Astrocyte (in vitro differentiated cells and primary cell): ENCODE data around the gene FABP1. TPM values are rescaled to one million over a fixed set of nuclear protein-coding genes. Genes with fewer than 3 reads are reported as not detected.

Experiments
- DNase-seq: peaks from one replicate; pipeline ENCODE4 v3.0.0-alpha.2; 2010; ENCODE audit warnings: low read depth
- FAIRE-seq: peaks from 2 replicates; lab custom pipeline; 2011; peaks lifted over from hg19 to GRCh38; lab: Jason Lieb, UNC
- H2AFZ ChIP-seq: 2 replicates; pipeline ENCODE4 v1.6.0; 2012; ENCODE audit warnings: low read depth, low read length, inconsistent platforms
- H3K27ac ChIP-seq: 2 replicates; pipeline ENCODE4 v1.5.1; 2011; ENCODE audit warnings: low read depth, low read length, inconsistent platforms
- H3K27me3 ChIP-seq: 2 replicates; pipeline ENCODE4 v1.6.0; 2011; ENCODE audit warnings: low read length, inconsistent platforms; ENCODE audit not compliant: insufficient read depth
- H3K36me3 ChIP-seq: 2 replicates; pipeline ENCODE4 v1.5.1; 2011; ENCODE audit warnings: low read length, inconsistent platforms; ENCODE audit not compliant: insufficient read depth
- H3K4me1 ChIP-seq: 2 replicates; pipeline ENCODE4 v1.5.1; 2011; ENCODE audit warnings: low read length, inconsistent platforms; ENCODE audit not compliant: insufficient read depth
- H3K4me2 ChIP-seq: 2 replicates; pipeline ENCODE4 v1.6.0; 2012; ENCODE audit warnings: low read length, inconsistent platforms
- H3K4me3 ChIP-seq: 2 replicates; pipeline ENCODE4 v1.5.1; 2011; ENCODE audit warnings: low read depth, mild to moderate bottlenecking, low read length, inconsistent platforms; ENCODE audit not compliant: insufficient read depth
- H3K79me2 ChIP-seq: 2 replicates; pipeline ENCODE4 v1.6.0; 2012; ENCODE audit warnings: mild to moderate bottlenecking, low read length, inconsistent platforms; ENCODE audit not compliant: insufficient read depth
- H3K9ac ChIP-seq: 2 replicates; pipeline ENCODE4 v1.6.0; 2012; ENCODE audit warnings: mild to moderate bottlenecking, low read length, inconsistent platforms
- H3K9me3 ChIP-seq: 2 replicates; pipeline ENCODE4 v1.5.1; 2012; ENCODE audit warnings: low read depth, mild to moderate bottlenecking, low read length, inconsistent platforms; ENCODE audit not compliant: insufficient read depth
- H4K20me1 ChIP-seq: 2 replicates; pipeline ENCODE4 v1.6.0; 2012; ENCODE audit warnings: low read length, inconsistent platforms; ENCODE audit not compliant: insufficient read depth
- H3K27ac Mint-ChIP-seq: one replicate; pipeline ENCODE4 v1.8.0; 2021; ENCODE audit warnings: mild to moderate bottlenecking, mixed read lengths; ENCODE audit not compliant: unreplicated experiment
- H3K27me3 Mint-ChIP-seq: one replicate; pipeline ENCODE4 v1.8.0; 2021; ENCODE audit warnings: low read depth, mixed read lengths; ENCODE audit not compliant: unreplicated experiment
- H3K36me3 Mint-ChIP-seq: one replicate; pipeline ENCODE4 v1.8.0; 2021; ENCODE audit warnings: low read depth, mixed read lengths; ENCODE audit not compliant: unreplicated experiment
- H3K4me1 Mint-ChIP-seq: one replicate; pipeline ENCODE4 v1.8.0; 2021; ENCODE audit warnings: low read depth, mixed read lengths; ENCODE audit not compliant: unreplicated experiment
- H3K4me3 Mint-ChIP-seq: one replicate; pipeline ENCODE4 v1.8.0; 2021; ENCODE audit warnings: mild to moderate bottlenecking, moderate library complexity, mixed read lengths; ENCODE audit not compliant: unreplicated experiment
- H3K9me3 Mint-ChIP-seq: one replicate; pipeline ENCODE4 v1.8.0; 2021; ENCODE audit warnings: mild to moderate bottlenecking, mixed read lengths; ENCODE audit not compliant: unreplicated experiment
- CTCF ChIP-seq: IDR thresholded peaks from 2 replicates; pipeline ENCODE4 v1.5.1; 2011; ENCODE audit warnings: low read depth, mild to moderate bottlenecking, inconsistent platforms, low read length, moderate library complexity; ENCODE audit not compliant: insufficient read depth
- EZH2 ChIP-seq: IDR thresholded peaks from 2 replicates; pipeline ENCODE4 v1.6.1; 2012; ENCODE audit warnings: mild to moderate bottlenecking, low read length, inconsistent platforms; ENCODE audit not compliant: insufficient read depth
- microRNA-seq: library from miRNA; unstranded; fragments of <30 nt; microRNA quantifications from one replicate; pipeline ENCODE4 v1.2.0, GENCODE V29; 2020
- total RNA-seq: library from RNA; stranded (reverse); gene quantifications from 2 replicates; pipeline ENCODE4 v1.2.1, GENCODE V29; 2021

The FABP1 gene
- total RNA-seq, 1 donor from 2014 or later = not detected

GRCh38 chr2:88077080-88077479, 50.8 kb downstream of the FABP1 start:
- TF ChIP-seq EZH2 (no peak), CTCF (no peak)
- no peaks in the 10 kb centered on the region for H3K36me3 Mint-ChIP-seq
- Histone ChIP-seq H4K20me1 (no peaks in the 10 kb centered on the region), H3K36me3 (no peaks in the 10 kb centered on the region), H3K4me1 (peaks cover 5% of the 10 kb centered on the region), H3K79me2 (no peaks in the 10 kb centered on the region), H2AFZ (no peak overlapping the region), H3K27ac (no peak overlapping the region), H3K4me3 (no peak overlapping the region), H3K9ac (no peak overlapping the region), H3K9me3 (no peaks in the 10 kb centered on the region), H3K4me2 (no peak overlapping the region), H3K27me3 (peaks cover 2% of the 10 kb centered on the region)
- H3K4me3 Mint-ChIP-seq = no peak overlapping the region
- no peak overlapping the region for H3K27ac Mint-ChIP-seq
- no peak for FAIRE-seq
- peaks cover 2% of the 10 kb centered on the region for H3K4me1 Mint-ChIP-seq
- DNase-seq = no peak
- peaks cover 9% of the 10 kb centered on the region for H3K9me3 Mint-ChIP-seq
- peaks cover 2% of the 10 kb centered on the region for H3K27me3 Mint-ChIP-seq

DNA sequence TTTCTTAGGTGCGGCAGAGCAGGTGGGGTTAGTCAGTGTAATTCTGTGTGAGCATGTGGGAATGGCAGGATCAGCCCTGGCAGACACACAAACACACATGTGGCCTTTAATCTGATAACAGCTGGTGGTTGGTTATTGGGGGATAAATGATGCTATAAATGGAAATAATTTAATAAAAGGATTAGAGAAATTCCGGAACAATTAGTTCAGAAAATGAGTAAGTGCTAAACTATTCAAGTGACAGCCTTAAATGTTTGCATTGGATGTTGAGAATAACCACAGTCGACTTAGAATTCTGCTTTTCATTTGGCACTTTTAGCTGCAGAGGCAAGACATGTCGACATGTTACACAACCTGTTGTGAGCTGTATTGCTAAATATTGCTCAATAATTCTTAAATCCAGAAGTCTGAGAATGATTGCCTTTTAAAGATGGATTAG, 53.0 kb downstream of the FABP1 start:
- DNase-seq = peak; percentile 88
- H4K20me1 ChIP-seq = no peaks in the 10 kb centered on the region
- no peaks in the 10 kb centered on the region for H3K36me3 ChIP-seq
- H3K9me3 ChIP-seq = no peaks in the 10 kb centered on the region
- no peak overlapping the region for H3K4me3 ChIP-seq
- no peak overlapping the region for H3K27ac ChIP-seq
- Mint-ChIP-seq H3K36me3 (no peaks in the 10 kb centered on the region), H3K9me3 (peaks cover 9% of the 10 kb centered on the region), H3K4me1 (peaks cover 2% of the 10 kb centered on the region), H3K27me3 (peaks cover 2% of the 10 kb centered on the region), H3K4me3 (no peak overlapping the region), H3K27ac (no peak overlapping the region)
- H3K4me1 ChIP-seq = peaks cover 5% of the 10 kb centered on the region
- no peak for FAIRE-seq
- no peak overlapping the region for H3K4me2 ChIP-seq
- TF ChIP-seq EZH2 = no peak
- no peak for TF ChIP-seq CTCF
- no peak overlapping the region for H3K9ac ChIP-seq
- H2AFZ ChIP-seq = no peak overlapping the region
- no peaks in the 10 kb centered on the region for H3K27me3 ChIP-seq
- H3K79me2 ChIP-seq = no peaks in the 10 kb centered on the region

DNA sequence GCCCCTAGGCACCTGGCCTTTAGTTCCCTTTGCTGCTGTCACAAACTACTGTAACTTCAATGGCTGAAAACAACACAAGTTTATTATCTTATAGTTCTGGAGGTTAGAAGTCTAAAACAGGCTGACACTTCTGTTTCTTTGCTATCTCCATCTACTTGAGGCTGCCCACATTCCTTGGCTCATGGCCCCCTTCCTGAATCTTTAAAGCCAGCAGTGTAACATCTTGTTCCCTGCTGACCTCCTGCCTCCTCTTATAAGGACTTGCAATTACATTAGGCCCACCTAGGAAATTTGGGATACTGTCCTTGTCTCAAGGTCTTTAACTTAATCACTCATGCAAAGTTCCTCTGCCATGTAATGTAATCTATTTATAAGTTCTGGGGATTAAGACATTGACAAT, 53.7 kb downstream of the FABP1 start:
- peaks cover 9% of the 10 kb centered on the region for H3K9me3 Mint-ChIP-seq
- Histone ChIP-seq H2AFZ (no peak overlapping the region), H3K36me3 (no peaks in the 10 kb centered on the region), H3K4me1 (peaks cover 5% of the 10 kb centered on the region), H3K4me3 (no peak overlapping the region), H3K79me2 (no peaks in the 10 kb centered on the region), H3K4me2 (no peak overlapping the region), H3K27me3 (no peaks in the 10 kb centered on the region), H4K20me1 (no peaks in the 10 kb centered on the region), H3K9ac (no peak overlapping the region), H3K27ac (no peak overlapping the region), H3K9me3 (no peaks in the 10 kb centered on the region)
- peak overlapping the region; percentile 58 for H3K27ac Mint-ChIP-seq
- H3K4me1 Mint-ChIP-seq = peaks cover 5% of the 10 kb centered on the region
- TF ChIP-seq EZH2 = no peak
- no peak for TF ChIP-seq CTCF
- FAIRE-seq (no peak), DNase-seq (no peak)
- H3K4me3 Mint-ChIP-seq = no peak overlapping the region
- H3K36me3 Mint-ChIP-seq = no peaks in the 10 kb centered on the region
- H3K27me3 Mint-ChIP-seq = peaks cover 2% of the 10 kb centered on the region

Small RNA genes within 50 kb of the gene (microRNA-seq; reads per million reads assigned to microRNA genes)
- gene MIR4780 = not detected

Other genes with a start within 250 kb of the FABP1 start
- gene RNU2-63P, start 111.5 kb downstream of the FABP1 start, total RNA-seq = 4.2 and 6.6 TPM in 2 replicates
- gene KRCC1, start 72.3 kb downstream of the FABP1 start, total RNA-seq = 17.7 and 18.3 TPM in 2 replicates
- gene SMYD1, start 60.2 kb downstream of the FABP1 start, total RNA-seq = not detected in 2 replicates
- gene THNSL2, start 42.3 kb upstream of the FABP1 start, total RNA-seq = 14.5 and 16.4 TPM in 2 replicates